Measurements from ENCODE around the gene ACAD10.

DNA sequence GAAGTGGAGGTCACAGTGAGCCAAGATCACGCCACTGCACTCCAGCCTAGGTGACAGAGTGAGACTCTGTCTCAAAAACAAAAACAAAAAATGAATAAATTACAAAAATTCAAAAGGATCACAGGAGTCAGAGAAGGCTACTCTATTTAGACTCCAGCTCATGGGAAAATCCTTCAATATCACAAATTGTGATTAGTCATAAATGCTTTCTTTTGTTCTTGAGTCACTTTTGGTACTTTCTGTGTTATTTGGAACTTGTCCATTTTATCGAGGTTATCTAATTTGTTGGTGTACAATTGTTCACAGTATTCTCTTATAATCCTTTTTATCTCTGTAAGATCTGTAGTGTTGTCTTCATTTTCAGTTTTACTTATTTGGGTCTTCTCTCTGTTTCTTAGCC lies 99.8 kb downstream of the ACAD10 start:
- TF ChIP-seq POLR2AphosphoS5 (IDR thresholded peaks at IDR 0.05; ENCODE audit: borderline replicate concordance, low read depth, low read length) (no peak), EZH2 (IDR thresholded peaks at IDR 0.05) (no peak)

All from SK-N-MC (cell line).